ENCODE measurements around the gene ZNF763.

DNA sequence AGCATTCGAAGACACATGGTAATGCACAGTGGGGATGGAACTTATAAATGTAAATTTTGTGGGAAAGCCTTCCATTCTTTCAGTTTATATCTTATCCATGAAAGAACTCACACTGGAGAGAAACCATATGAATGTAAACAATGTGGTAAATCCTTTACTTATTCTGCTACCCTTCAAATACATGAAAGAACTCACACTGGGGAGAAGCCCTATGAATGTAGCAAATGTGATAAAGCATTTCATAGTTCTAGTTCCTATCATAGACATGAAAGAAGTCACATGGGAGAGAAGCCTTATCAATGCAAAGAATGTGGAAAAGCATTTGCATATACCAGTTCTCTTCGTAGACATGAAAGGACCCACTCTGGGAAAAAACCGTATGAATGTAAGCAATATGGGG, 16.2 kb upstream of the ZNF763 start:
- TF ChIP-seq, protein P1, sequence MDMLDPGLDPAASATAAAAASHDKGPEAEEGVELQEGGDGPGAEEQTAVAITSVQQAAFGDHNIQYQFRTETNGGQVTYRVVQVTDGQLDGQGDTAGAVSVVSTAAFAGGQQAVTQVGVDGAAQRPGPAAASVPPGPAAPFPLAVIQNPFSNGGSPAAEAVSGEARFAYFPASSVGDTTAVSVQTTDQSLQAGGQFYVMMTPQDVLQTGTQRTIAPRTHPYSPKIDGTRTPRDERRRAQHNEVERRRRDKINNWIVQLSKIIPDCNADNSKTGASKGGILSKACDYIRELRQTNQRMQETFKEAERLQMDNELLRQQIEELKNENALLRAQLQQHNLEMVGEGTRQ (IDR thresholded peaks at IDR 0.05; ENCODE audit: borderline replicate concordance, low read depth, low read length): no peak
- TF ChIP-seq, protein P2, sequence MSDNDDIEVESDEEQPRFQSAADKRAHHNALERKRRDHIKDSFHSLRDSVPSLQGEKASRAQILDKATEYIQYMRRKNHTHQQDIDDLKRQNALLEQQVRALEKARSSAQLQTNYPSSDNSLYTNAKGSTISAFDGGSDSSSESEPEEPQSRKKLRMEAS (IDR thresholded peaks at IDR 0.05; ENCODE audit: low read depth): no peak
- TF ChIP-seq, protein P3, sequence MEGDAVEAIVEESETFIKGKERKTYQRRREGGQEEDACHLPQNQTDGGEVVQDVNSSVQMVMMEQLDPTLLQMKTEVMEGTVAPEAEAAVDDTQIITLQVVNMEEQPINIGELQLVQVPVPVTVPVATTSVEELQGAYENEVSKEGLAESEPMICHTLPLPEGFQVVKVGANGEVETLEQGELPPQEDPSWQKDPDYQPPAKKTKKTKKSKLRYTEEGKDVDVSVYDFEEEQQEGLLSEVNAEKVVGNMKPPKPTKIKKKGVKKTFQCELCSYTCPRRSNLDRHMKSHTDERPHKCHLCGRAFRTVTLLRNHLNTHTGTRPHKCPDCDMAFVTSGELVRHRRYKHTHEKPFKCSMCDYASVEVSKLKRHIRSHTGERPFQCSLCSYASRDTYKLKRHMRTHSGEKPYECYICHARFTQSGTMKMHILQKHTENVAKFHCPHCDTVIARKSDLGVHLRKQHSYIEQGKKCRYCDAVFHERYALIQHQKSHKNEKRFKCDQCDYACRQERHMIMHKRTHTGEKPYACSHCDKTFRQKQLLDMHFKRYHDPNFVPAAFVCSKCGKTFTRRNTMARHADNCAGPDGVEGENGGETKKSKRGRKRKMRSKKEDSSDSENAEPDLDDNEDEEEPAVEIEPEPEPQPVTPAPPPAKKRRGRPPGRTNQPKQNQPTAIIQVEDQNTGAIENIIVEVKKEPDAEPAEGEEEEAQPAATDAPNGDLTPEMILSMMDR (IDR thresholded peaks at IDR 0.05): no peak
- no peak for TF ChIP-seq MEF2A (IDR thresholded peaks at IDR 0.05; ENCODE audit: borderline replicate concordance, low read depth)
- TF ChIP-seq POLR2AphosphoS5 (IDR thresholded peaks at IDR 0.05; ENCODE audit: low read depth, low read length): no peak
